22Rv1 (cell line): ENCODE results near the gene BEND3.
"Not testable (repeated sequence)": the region's sequence is repeated elsewhere in the genome, so short reads cannot be mapped to it uniquely, and the experiment has no call there.

Experiments
- ZFX ChIP-seq: fragments of 450-650 bp; IDR thresholded peaks from 2 replicates; pipeline ENCODE4 v1.6.1; 2017; ENCODE audit warnings: antibody characterized with exemption, borderline replicate concordance
- TF ChIP-seq, protein P1 (sequence below): fragments of 450-650 bp; IDR thresholded peaks from 2 replicates; pipeline ENCODE4 v1.5.1; 2017; ENCODE audit warnings: mild to moderate bottlenecking

GRCh38 chr6:107118540-107118939 lies 3.2 kb upstream of the BEND3 start:
- TF ChIP-seq, protein P1, sequence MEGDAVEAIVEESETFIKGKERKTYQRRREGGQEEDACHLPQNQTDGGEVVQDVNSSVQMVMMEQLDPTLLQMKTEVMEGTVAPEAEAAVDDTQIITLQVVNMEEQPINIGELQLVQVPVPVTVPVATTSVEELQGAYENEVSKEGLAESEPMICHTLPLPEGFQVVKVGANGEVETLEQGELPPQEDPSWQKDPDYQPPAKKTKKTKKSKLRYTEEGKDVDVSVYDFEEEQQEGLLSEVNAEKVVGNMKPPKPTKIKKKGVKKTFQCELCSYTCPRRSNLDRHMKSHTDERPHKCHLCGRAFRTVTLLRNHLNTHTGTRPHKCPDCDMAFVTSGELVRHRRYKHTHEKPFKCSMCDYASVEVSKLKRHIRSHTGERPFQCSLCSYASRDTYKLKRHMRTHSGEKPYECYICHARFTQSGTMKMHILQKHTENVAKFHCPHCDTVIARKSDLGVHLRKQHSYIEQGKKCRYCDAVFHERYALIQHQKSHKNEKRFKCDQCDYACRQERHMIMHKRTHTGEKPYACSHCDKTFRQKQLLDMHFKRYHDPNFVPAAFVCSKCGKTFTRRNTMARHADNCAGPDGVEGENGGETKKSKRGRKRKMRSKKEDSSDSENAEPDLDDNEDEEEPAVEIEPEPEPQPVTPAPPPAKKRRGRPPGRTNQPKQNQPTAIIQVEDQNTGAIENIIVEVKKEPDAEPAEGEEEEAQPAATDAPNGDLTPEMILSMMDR: not testable (repeated sequence)
- TF ChIP-seq ZFX: not testable (repeated sequence)
